HepG2 (cell line): ENCODE measurements around the gene NUPR2. TPM values are rescaled to one million over a fixed set of nuclear protein-coding genes. Genes with fewer than 3 reads are reported as not detected.
A peak's percentile ranks its signal among the peaks of the same experiment; 100 is the strongest.

ENCODE experiments used
- ATAC-seq: fragments of 200-7000 bp; cut with Tn5 transposase; 3 replicates; pipeline ENCODE4 v1.9.1; 2020; ENCODE audit warnings: mild to moderate bottlenecking, moderate library complexity
- BruUV-seq: library from RNA; stranded (reverse); fragments of 400-500 nt; replicated peaks from 2 replicates; lab custom pipeline; 2021; lab: Mats Ljungman, UMichigan
- CTCF ChIA-PET: fragments of 300-600 bp; formaldehyde crosslinking; extraction: SDS; loops from one replicate; lab custom pipeline; 2021; ENCODE audit warnings: low total read pairs, inconsistent platforms, low intra/inter-chr PET ratio; lab: Yijun Ruan, JAX
- POLR2A ChIA-PET: fragments of 350-600 bp; sonication (Branson Sonifier 250); formaldehyde crosslinking; loops from one replicate; lab custom pipeline; 2020; ENCODE audit warnings: antibody characterized with exemption, inconsistent platforms; lab: Yijun Ruan, JAX
- DNase-seq: peaks from one replicate; pipeline ENCODE4 v3.0.0-alpha.2; 2015; ENCODE audit warnings: low spot score
- FAIRE-seq: peaks from 3 replicates; lab custom pipeline; 2011; peaks lifted over from hg19 to GRCh38; lab: Jason Lieb, UNC
- H2AFZ ChIP-seq: one replicate; pipeline ENCODE4 v1.6.1; 2011; ENCODE audit warnings: low read length, inconsistent platforms
- H3K27ac ChIP-seq: fragments of 300-600 bp; 3 replicates; pipeline ENCODE4 v1.8.0; 2011; ENCODE audit warnings: mixed run types, mild to moderate bottlenecking, mixed read lengths, low read length, inconsistent platforms; ENCODE audit not compliant: insufficient read depth; ENCODE audit errors: extremely low read length
- H3K27me3 ChIP-seq, 2 experiments: fragments of 200-600 bp in 1 of 2; 2 replicates in 1 of 2; 3 replicates in 1 of 2; pipeline versions ENCODE4 v1.6.0 to v1.8.0; 2011; ENCODE audit warnings: low read length in 2 of 2, mild to moderate bottlenecking in 2 of 2, moderate library complexity in 2 of 2, inconsistent platforms in 1 of 2; ENCODE audit not compliant: insufficient read depth in 2 of 2, control insufficient read depth in 1 of 2
- H3K36me3 ChIP-seq, 2 experiments: fragments of 200-600 bp in 1 of 2; replicated peaks in 1 of 2; 2 replicates in 1 of 2; 3 replicates in 1 of 2; pipeline versions ENCODE4 v1.5.1 to v1.8.0; 2011; ENCODE audit warnings: low read length in 2 of 2, inconsistent platforms in 1 of 2; ENCODE audit not compliant: insufficient read depth in 2 of 2, control insufficient read depth in 1 of 2
- H3K4me1 ChIP-seq: 2 replicates; pipeline ENCODE4 v1.5.1; 2012; ENCODE audit warnings: low read length, inconsistent platforms; ENCODE audit not compliant: insufficient read depth
- H3K4me2 ChIP-seq: 2 replicates; pipeline ENCODE4 v1.6.0; 2011; ENCODE audit warnings: low read depth, low read length, inconsistent platforms
- H3K4me3 ChIP-seq, 3 experiments: fragments of 200-600 bp in 1 of 3; sonication (generic), shearing (Covaris generic) in 1 of 3; replicated peaks in 1 of 3; 2 replicates each; pipeline ENCODE4 v1.5.1; 2011 to 2016; ENCODE audit warnings: low read length in 3 of 3, inconsistent platforms in 2 of 3, low read depth in 2 of 3, mild to moderate bottlenecking in 2 of 3, control low read depth in 1 of 3, mixed read lengths in 1 of 3; ENCODE audit not compliant: insufficient read depth in 1 of 3
- H3K79me2 ChIP-seq: one replicate; pipeline ENCODE4 v1.6.1; 2011; ENCODE audit warnings: low read length, inconsistent platforms; ENCODE audit not compliant: insufficient read depth
- H3K9ac ChIP-seq: 2 replicates; pipeline ENCODE4 v1.6.0; 2011; ENCODE audit warnings: mild to moderate bottlenecking, low read depth, low read length, inconsistent platforms; ENCODE audit not compliant: insufficient read depth
- H3K9me3 ChIP-seq: 2 replicates; pipeline ENCODE4 v1.5.1; 2012; ENCODE audit warnings: mild to moderate bottlenecking, low read length
- H4K20me1 ChIP-seq: 2 replicates; pipeline ENCODE4 v1.6.0; 2011; ENCODE audit warnings: inconsistent platforms, mild to moderate bottlenecking, low read length, moderate library complexity; ENCODE audit not compliant: insufficient read depth
- ATF1 ChIP-seq: IDR thresholded peaks from 2 replicates; pipeline ENCODE4 v1.6.1; 2016; ENCODE audit warnings: mild to moderate bottlenecking, control low read depth
- ATF7 ChIP-seq, 2 experiments: fragments of 450-650 bp in 1 of 2; sonication (generic) in 1 of 2; formaldehyde crosslinking in 1 of 2; IDR thresholded peaks; 2 replicates each; pipeline versions ENCODE4 v1.4.0 to v1.6.1; 2016 to 2020; ENCODE audit warnings: antibody characterized with exemption in 1 of 2, mild to moderate bottlenecking in 1 of 2, missing genetic modification reagents in 1 of 2
- BCL3 ChIP-seq: sonication (generic); formaldehyde crosslinking; IDR thresholded peaks from 2 replicates; pipeline ENCODE4 v1.5.1; 2020; ENCODE audit warnings: mild to moderate bottlenecking, missing genetic modification reagents, moderate library complexity
- BRCA1 ChIP-seq: sonication (generic); formaldehyde crosslinking; IDR thresholded peaks from 2 replicates; pipeline ENCODE4 v1.4.0; 2020; ENCODE audit warnings: missing genetic modification reagents
- CREB1 ChIP-seq, 2 experiments: fragments of 450-650 bp in 1 of 2; IDR thresholded peaks; 2 replicates each; pipeline ENCODE4 v1.6.1; 2016 to 2017; ENCODE audit warnings: control low read depth in 1 of 2, mild to moderate bottlenecking in 1 of 2, missing compliant biosample characterization in 1 of 2, missing genetic modification characterization in 1 of 2
- CREM ChIP-seq, 2 experiments: sonication (generic) in 1 of 2; formaldehyde crosslinking in 1 of 2; IDR thresholded peaks; 2 replicates each; pipeline versions ENCODE4 v1.4.0 to v1.6.1; 2016 to 2020; ENCODE audit warnings: antibody characterized with exemption in 1 of 2, mild to moderate bottlenecking in 1 of 2, missing genetic modification reagents in 1 of 2
- FLYWCH1 ChIP-seq: sonication (generic); formaldehyde crosslinking; IDR thresholded peaks from 2 replicates; pipeline ENCODE4 v1.8.1; 2023; ENCODE audit warnings: mild to moderate bottlenecking, missing genetic modification reagents
- FOSL2 ChIP-seq: sonication (generic); formaldehyde crosslinking; IDR thresholded peaks from 2 replicates; pipeline ENCODE4 v1.4.0; 2020; ENCODE audit warnings: missing genetic modification reagents
- HOXA3 ChIP-seq: sonication (generic); formaldehyde crosslinking; IDR thresholded peaks from 2 replicates; pipeline ENCODE4 v1.5.0; 2020; ENCODE audit warnings: missing genetic modification reagents
- POLR2A ChIP-seq, 2 experiments: IDR thresholded peaks; 2 replicates each; pipeline ENCODE4 v1.6.1; 2011; ENCODE audit warnings: low read depth in 2 of 2, low read length in 2 of 2, mild to moderate bottlenecking in 1 of 2, moderate library complexity in 1 of 2; ENCODE audit not compliant: insufficient read depth in 1 of 2
- ZBTB21 ChIP-seq: sonication (generic); formaldehyde crosslinking; IDR thresholded peaks from 2 replicates; pipeline ENCODE4 v1.4.0; 2020; ENCODE audit warnings: missing genetic modification reagents
- ZNF329 ChIP-seq: sonication (generic); formaldehyde crosslinking; IDR thresholded peaks from 2 replicates; pipeline ENCODE4 v1.9.0; 2021; ENCODE audit warnings: low read depth, mild to moderate bottlenecking, missing genetic modification reagents
- ZNF343 ChIP-seq: sonication (generic); formaldehyde crosslinking; IDR thresholded peaks from 2 replicates; pipeline ENCODE4 v1.4.0; 2020; ENCODE audit warnings: mild to moderate bottlenecking, missing genetic modification reagents
- ZNF546 ChIP-seq: sonication (generic); formaldehyde crosslinking; conservative IDR thresholded peaks from 2 replicates; pipeline ENCODE4 v1.8.1; 2023; ENCODE audit warnings: mild to moderate bottlenecking, missing genetic modification reagents
- ZNF558 ChIP-seq: sonication (generic); formaldehyde crosslinking; IDR thresholded peaks from 2 replicates; pipeline ENCODE4 v1.9.0; 2022; ENCODE audit warnings: mild to moderate bottlenecking, missing genetic modification reagents, borderline replicate concordance
- ZNF577 ChIP-seq: sonication (generic); formaldehyde crosslinking; IDR thresholded peaks from 2 replicates; pipeline ENCODE4 v1.4.0; 2020; ENCODE audit warnings: mild to moderate bottlenecking, low read depth, missing genetic modification reagents, borderline replicate concordance
- ZNF790 ChIP-seq: sonication (generic); formaldehyde crosslinking; IDR thresholded peaks from 2 replicates; pipeline ENCODE4 v1.8.0; 2022; ENCODE audit warnings: missing genetic modification reagents, mild to moderate bottlenecking, borderline replicate concordance
- ZSCAN9 ChIP-seq: IDR thresholded peaks from 2 replicates; pipeline ENCODE4 v1.6.1; 2016; ENCODE audit warnings: borderline replicate concordance
- WGBS: methylation state at CpG from one replicate; pipeline ENCODE4 v1.1.6; 2017; ENCODE audit warnings: low lambda C conversion rate; 5-methylcytosine and 5-hydroxymethylcytosine counted together
- in situ Hi-C: cut with HindIII; loops from 2 replicates; pipeline ENCODE4 v1.10.0; 2017; ENCODE audit warnings: low pct_unique_long_range_greater_than_20kb; ENCODE audit not compliant: extremely low pct_ligation_motif_present
- intact Hi-C: fragments of 100-400 bp; cut with micrococcal nuclease; formaldehyde crosslinking; loops from one replicate; pipeline ENCODE4 v1.10.0; 2022; ENCODE audit not compliant: unreplicated experiment
- polyA plus RNA-seq, 8 experiments: library from polyadenylated mRNA; depleted of rRNA in 3 of 8; stranded (reverse) in 7 of 8; unstranded in 1 of 8; fragments of >200 nt; fragmentation: Illumina TruSeq in 4 of 8; extraction: Trizol in 4 of 8; gene quantifications; 2 replicates each; pipeline versions ENCODE4 v1.2.1 to v1.2.3, GENCODE V29; 2011 to 2016; ENCODE audit warnings: low read depth in 4 of 8, missing spikeins in 1 of 8, mixed read lengths in 1 of 8; ENCODE audit not compliant: insufficient read depth in 1 of 8
- total RNA-seq, 5 experiments: library from RNA; depleted of rRNA; stranded (reverse); fragments of >200 nt; fragmentation: Illumina TruSeq; extraction: Trizol; gene quantifications; 2 replicates each; pipeline ENCODE4 v1.2.3, GENCODE V29; 2016; ENCODE audit warnings: low read depth in 1 of 5

NUPR2 gene
- total and polyA plus RNA-seq, 2 of the 13 experiments (the other 11 are each of a cell fraction or from before 2014, with no cell fraction given), result not detected

DNA sequence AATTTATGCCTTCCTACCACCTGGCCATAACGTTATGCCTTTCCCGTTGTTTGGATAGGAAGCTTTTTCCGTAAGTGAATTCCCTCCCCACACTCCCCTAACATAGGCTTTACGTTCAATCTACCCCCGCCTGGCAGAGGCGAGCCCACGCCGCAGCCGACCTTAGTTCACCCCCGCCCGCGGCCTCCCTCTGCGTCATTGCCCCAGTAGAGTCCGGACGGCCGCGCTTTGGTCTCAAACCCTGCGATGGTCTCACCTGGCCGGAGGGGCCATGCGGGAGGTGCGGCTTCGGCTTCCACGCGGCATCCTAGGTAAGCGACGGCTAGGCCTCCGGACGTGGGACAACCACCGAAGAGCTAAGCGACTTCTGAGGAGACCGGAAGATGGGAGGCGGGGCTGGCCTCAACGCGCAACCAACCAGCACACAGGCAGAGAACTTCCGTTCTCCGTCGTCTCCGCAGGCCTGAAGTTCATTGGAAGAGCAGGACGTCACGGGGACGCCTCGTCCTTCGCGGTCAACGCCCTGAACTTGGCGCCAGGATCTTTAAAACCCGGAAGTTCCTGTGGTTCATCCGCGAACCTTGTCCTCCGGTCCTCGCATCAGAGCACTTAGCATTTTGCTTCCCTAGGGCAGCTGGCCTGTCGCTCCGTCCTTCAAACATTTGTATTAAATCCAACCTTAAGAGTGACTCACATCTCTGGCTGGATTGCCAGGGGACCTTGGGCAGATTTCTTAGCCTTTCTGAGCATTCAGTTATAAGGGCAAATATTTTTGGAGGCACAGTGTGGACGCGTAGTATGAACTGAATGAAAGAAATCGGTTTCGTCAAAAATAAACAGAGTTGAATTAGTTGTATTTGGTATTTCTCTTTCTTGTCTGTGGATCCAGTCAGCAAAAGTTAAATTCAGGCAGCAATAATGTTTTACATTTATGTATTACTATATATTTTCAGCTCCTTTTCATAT is 9.8 kb downstream of the NUPR2 start, which contains the start of gene CHCHD2 (continued):
- no peak for TF ChIP-seq ZNF329 (CRISPR knock-in tag)

DNA sequence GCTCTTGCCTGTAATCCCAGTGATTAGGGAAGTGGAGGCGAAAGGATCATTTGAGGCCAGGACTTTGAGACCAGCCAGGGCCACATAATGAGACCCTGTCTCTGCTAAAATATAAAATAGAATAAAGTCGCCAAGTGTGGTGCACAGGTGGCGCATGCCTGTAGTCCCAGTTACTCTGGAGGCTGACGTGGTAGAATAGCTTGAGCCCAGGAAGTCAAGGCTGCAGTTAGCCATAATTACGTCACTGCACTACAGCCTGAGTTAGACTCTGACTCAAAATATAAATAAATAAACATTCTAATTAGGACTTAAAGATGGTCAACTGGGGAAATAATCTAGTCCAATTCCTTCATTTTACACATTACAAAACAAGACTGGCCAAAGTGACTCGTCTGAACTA is 10.7 kb downstream of the NUPR2 start:
- CTCF ChIA-PET, result no interaction called here
- H3K4me3 ChIP-seq, result peak overlapping the region; percentile 71 to 92 (median 84)
- BruUV-seq, result TSS peak; percentile 72
- H3K27me3 ChIP-seq, result no peaks in the 10 kb centered on the region; a peak in 1 of 5 replicates
- peaks cover 16% of the 10 kb centered on the region; the same call in 1 of the 2 replicates for H3K4me1 ChIP-seq
- H3K9ac ChIP-seq, result peak overlapping the region; percentile 93
- POLR2A ChIA-PET, result interaction anchor here (0.5 to 1.7 kb wide), 7 partner anchors 13 to 141 kb away, joined by 3 to 9 read pairs (median 3); partner anchors contain the start of genes CCT6A, NIPSNAP2, PHKG1 and PSPH
- in situ Hi-C loops (no loop called here), intact Hi-C loops (no loop called here)
- peaks cover 7 to 37% of the 10 kb centered on the region in 2 experiments for H3K36me3 ChIP-seq
- FAIRE-seq (peak; percentile 67), DNase-seq (peak; percentile 73), ATAC-seq (peak; percentile 42)
- 8% methylated on average over 6 of the region's 6 CpGs for WGBS
- H3K79me2 ChIP-seq, result peaks cover 29% of the 10 kb centered on the region
- TF ChIP-seq FLYWCH1 (no peak), ATF1 (CRISPR knock-in tag) (0 out of 2 replicates have a peak, but pooled peaks have one; percentile 8), BRCA1 (CRISPR knock-in tag) (no peak), ZNF546 (CRISPR knock-in tag) (no peak), FOSL2 (CRISPR knock-in tag) (0 out of 2 replicates have a peak, but pooled peaks have one; percentile 7), BCL3 (CRISPR knock-in tag) (no peak), ZSCAN9 (CRISPR knock-in tag) (0 out of 2 replicates have a peak, but pooled peaks have one; percentile 3), POLR2A (IDR thresholded peaks at IDR 0.05; ENCODE audit: insufficient read depth in 1 of 2, low read depth in 2 of 2, low read length in 2 of 2) (peak in 1 of 2 experiments; percentile 23; a peak in 1 of 4 replicates), ZNF577 (CRISPR knock-in tag) (no peak), ZNF790 (CRISPR knock-in tag) (no peak), ATF7 (IDR thresholded peaks at IDR 0.05) (peak; percentile 88), ATF7 (CRISPR knock-in tag; IDR thresholded peaks at IDR 0.05) (no peak), CREM (IDR thresholded peaks at IDR 0.05) (0 out of 2 replicates have a peak, but pooled peaks have one; percentile 30), CREM (CRISPR knock-in tag; IDR thresholded peaks at IDR 0.05) (no peak), ZNF558 (CRISPR knock-in tag) (0 out of 2 replicates have a peak, but pooled peaks have one; percentile 15), ZBTB21 (peak; percentile 89), HOXA3 (CRISPR knock-in tag) (peak; percentile 40; the same call in 1 of the 2 replicates), CREB1 (IDR thresholded peaks at IDR 0.05) (peak; percentile 91), CREB1 (CRISPR knock-in tag; IDR thresholded peaks at IDR 0.05) (peak; percentile 41; the same call in 1 of the 2 replicates), ZNF343 (CRISPR knock-in tag) (no peak)
- H3K27ac ChIP-seq, result peak overlapping the region; percentile 84
- no peak overlapping the region for H2AFZ ChIP-seq
- H3K4me2 ChIP-seq, result peak overlapping the region; percentile 78
- no peaks in the 10 kb centered on the region; the same call in 1 of the 2 replicates for H4K20me1 ChIP-seq
- H3K9me3 ChIP-seq, result peaks cover 6% of the 10 kb centered on the region; the same call in 1 of the 2 replicates
